Right kidney (tissue), 1 donor: ENCODE results near the gene LMF2.

ENCODE experiments used
- DNase-seq: peaks from one replicate; pipeline ENCODE4 v3.0.0-alpha.2; 2016

LMF2 gene

DNA sequence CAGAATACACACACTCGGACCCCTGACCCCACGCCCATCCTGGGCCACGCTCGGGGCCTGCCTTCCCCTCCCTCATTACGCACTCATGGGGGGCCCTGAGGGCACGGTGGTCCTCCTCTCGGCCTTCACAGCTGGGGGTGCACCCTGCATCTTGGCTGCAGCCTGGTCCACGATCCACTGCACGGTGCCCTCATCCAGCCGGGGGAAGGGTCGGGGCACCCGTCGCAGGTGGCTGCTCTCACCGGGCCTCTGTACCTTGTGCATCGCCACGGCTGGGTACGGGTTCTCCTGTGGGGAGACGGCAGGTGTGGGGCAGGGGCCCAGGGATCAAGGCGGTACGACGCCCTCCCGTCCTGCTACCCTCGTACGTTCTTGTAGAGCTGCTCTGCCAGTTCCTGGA is 43.1 kb downstream of the LMF2 start:
- no peak for DNase-seq

GRCh38 chr22:50463188-50463900 is 44.2 kb downstream of the LMF2 start:
- DNase-seq, result no peak

- DNase-seq, result no peak
These were observed 45.4 kb downstream of the LMF2 start for GRCh38 chr22:50461979-50462540.

- DNase-seq, result no peak
These were observed 46.0 kb downstream of the LMF2 start for GRCh38 chr22:50461536-50461935.

GRCh38 chr22:50460938-50461337 is 46.6 kb downstream of the LMF2 start:
- no peak for DNase-seq

DNA sequence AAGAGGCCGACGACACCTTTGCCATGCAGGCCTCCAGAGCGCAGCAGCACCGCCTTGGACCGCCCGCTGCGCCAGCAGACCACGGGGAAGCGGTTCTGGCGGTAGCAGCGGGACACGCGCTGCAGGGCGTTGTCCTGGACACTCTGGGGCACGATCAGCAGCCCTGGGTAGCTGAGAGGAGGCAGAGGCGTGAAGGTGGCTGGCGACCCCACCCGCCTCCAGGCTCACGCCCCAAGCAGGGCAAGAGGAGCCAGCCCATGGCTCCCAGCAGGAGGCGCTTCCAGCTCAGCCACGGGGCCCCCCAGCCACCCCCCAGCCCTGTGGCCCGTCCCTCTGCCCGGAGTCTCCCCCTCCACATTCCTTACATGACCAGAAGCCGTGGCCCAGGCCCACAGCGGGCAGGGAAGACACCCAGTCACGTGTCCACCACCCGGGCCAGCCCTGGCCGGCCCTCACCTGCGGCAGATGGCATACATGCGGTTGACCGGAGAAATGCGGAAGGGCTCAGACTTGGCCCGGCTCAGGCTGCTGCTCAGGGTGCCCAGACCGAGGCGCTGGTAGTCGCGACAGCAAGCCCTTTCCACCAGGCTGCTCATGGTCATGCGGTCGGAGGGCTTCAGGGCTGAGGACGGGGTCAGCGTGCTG is 47.9 kb downstream of the LMF2 start:
- no peak for DNase-seq

GRCh38 chr22:50459016-50459415 is 48.5 kb downstream of the LMF2 start:
- no peak for DNase-seq

GRCh38 chr22:50456466-50457234 is 50.9 kb downstream of the LMF2 start:
- DNase-seq, result no peak

GRCh38 chr22:50456026-50456425 is 51.5 kb downstream of the LMF2 start:
- DNase-seq, result no peak

- no peak for DNase-seq
These were observed 52.3 kb downstream of the LMF2 start for GRCh38 chr22:50455201-50455600.

- DNase-seq, result no peak
These were observed 52.9 kb downstream of the LMF2 start for GRCh38 chr22:50454556-50455075.
